OCI-LY1 (cell line): ENCODE measurements around the gene STYK1.

ENCODE experiments used
- H2AFZ ChIP-seq: fragments of 200-600 bp; sonication (generic), shearing (Covaris generic); 2 replicates; pipeline ENCODE4 v1.6.0; 2014; ENCODE audit warnings: antibody characterized with exemption, mild to moderate bottlenecking, low read length
- H3F3A ChIP-seq: fragments of 200-600 bp; sonication (generic), shearing (Covaris generic); 2 replicates; pipeline ENCODE4 v1.6.0; 2014; ENCODE audit warnings: mild to moderate bottlenecking, antibody characterized with exemption, low read length, moderate library complexity; ENCODE audit not compliant: insufficient read depth
- H3K27ac ChIP-seq: fragments of 200-600 bp; sonication (generic); 2 replicates; pipeline ENCODE4 v1.5.1; 2014; ENCODE audit warnings: low read length, mixed run types, mild to moderate bottlenecking, low read depth; ENCODE audit not compliant: poor library complexity, severe bottlenecking
- H3K27me3 ChIP-seq: fragments of 200-600 bp; sonication (generic); 2 replicates; pipeline ENCODE4 v1.6.0; 2014; ENCODE audit warnings: antibody characterized with exemption, mild to moderate bottlenecking, low read length, moderate library complexity; ENCODE audit not compliant: insufficient read depth
- H3K36me3 ChIP-seq: fragments of 200-600 bp; sonication (generic); 2 replicates; pipeline ENCODE4 v1.6.1; 2014; ENCODE audit warnings: mild to moderate bottlenecking, antibody characterized with exemption, low read length, moderate library complexity, mixed read lengths; ENCODE audit not compliant: insufficient read depth
- H3K4me1 ChIP-seq: fragments of 200-600 bp; sonication (generic); 2 replicates; pipeline ENCODE4 v1.5.1; 2014; ENCODE audit warnings: mild to moderate bottlenecking, low read length, moderate library complexity; ENCODE audit not compliant: insufficient read depth, severe bottlenecking
- H3K4me2 ChIP-seq: fragments of 200-600 bp; sonication (generic), shearing (Covaris generic); 2 replicates; pipeline ENCODE4 v1.6.1; 2014; ENCODE audit warnings: low read length
- H3K4me3 ChIP-seq: fragments of 200-600 bp; sonication (generic); 2 replicates; pipeline ENCODE4 v1.5.1; 2014; ENCODE audit warnings: low read length, low read depth, mild to moderate bottlenecking, mixed read lengths; ENCODE audit not compliant: poor library complexity, severe bottlenecking
- H3K79me2 ChIP-seq: fragments of 200-600 bp; shearing (Covaris generic); 2 replicates; pipeline ENCODE4 v1.6.1; 2016; ENCODE audit warnings: mixed run types, low read length, mixed read lengths; ENCODE audit not compliant: insufficient read depth
- H3K9ac ChIP-seq: fragments of 200-600 bp; sonication (generic), shearing (Covaris generic); 2 replicates; pipeline ENCODE4 v1.6.1; 2014; ENCODE audit warnings: mild to moderate bottlenecking, low read length, mixed read lengths
- H3K9me2 ChIP-seq: fragments of 200-600 bp; sonication (generic), shearing (Covaris generic); 2 replicates; pipeline ENCODE4 v1.6.1; 2014; ENCODE audit warnings: low read depth, mild to moderate bottlenecking, low read length, mixed read lengths
- H3K9me3 ChIP-seq: fragments of 200-600 bp; shearing (Covaris generic); 2 replicates; pipeline ENCODE4 v1.6.1; 2014; ENCODE audit warnings: low read length, mixed read lengths
- H4K20me1 ChIP-seq: fragments of 200-600 bp; sonication (generic), shearing (Covaris generic); 2 replicates; pipeline ENCODE4 v1.6.0; 2016; ENCODE audit warnings: mild to moderate bottlenecking, low read length; ENCODE audit not compliant: insufficient read depth
- EZH2 ChIP-seq: fragments of 200-600 bp; sonication (generic), shearing (Covaris generic); IDR thresholded peaks from 2 replicates; pipeline ENCODE4 v1.8.0; 2017; ENCODE audit warnings: borderline replicate concordance, mixed run types, mild to moderate bottlenecking, antibody characterized with exemption, low read length, moderate library complexity, mixed read lengths
- TF ChIP-seq, protein P1 (sequence below): fragments of 200-600 bp; sonication (generic), shearing (Covaris generic); IDR thresholded peaks from 2 replicates; pipeline ENCODE4 v1.5.1; 2017; ENCODE audit warnings: mild to moderate bottlenecking, antibody characterized with exemption, low read length, moderate library complexity, mixed read lengths

Gene STYK1

DNA sequence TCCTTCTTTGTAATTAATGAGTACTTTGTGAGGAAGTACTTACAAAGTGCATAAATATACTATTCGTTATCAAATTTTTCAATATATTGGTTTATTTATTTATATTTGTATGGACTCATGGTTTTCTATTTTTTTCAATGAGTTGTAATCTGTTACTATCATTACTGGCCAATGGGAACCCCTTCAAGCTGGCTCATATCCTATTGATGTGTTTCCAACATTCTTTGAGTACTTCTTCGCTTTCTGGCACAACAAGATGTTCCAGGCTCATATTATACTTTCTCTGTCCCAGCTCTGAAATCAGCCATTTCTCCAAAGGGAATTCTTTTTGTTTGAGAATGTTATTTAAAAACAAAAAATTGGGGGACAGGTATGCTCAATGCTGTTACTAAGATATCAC, 31.8 kb upstream of the STYK1 start:
- H3K79me2 ChIP-seq: no peaks in the 10 kb centered on the region
- no peaks in the 10 kb centered on the region for H3K9me3 ChIP-seq
- no peak overlapping the region for H3K4me3 ChIP-seq
- no peaks in the 10 kb centered on the region for H3F3A ChIP-seq
- no peak overlapping the region for H3K9ac ChIP-seq
- no peak overlapping the region for H3K4me2 ChIP-seq
- TF ChIP-seq, protein P1, sequence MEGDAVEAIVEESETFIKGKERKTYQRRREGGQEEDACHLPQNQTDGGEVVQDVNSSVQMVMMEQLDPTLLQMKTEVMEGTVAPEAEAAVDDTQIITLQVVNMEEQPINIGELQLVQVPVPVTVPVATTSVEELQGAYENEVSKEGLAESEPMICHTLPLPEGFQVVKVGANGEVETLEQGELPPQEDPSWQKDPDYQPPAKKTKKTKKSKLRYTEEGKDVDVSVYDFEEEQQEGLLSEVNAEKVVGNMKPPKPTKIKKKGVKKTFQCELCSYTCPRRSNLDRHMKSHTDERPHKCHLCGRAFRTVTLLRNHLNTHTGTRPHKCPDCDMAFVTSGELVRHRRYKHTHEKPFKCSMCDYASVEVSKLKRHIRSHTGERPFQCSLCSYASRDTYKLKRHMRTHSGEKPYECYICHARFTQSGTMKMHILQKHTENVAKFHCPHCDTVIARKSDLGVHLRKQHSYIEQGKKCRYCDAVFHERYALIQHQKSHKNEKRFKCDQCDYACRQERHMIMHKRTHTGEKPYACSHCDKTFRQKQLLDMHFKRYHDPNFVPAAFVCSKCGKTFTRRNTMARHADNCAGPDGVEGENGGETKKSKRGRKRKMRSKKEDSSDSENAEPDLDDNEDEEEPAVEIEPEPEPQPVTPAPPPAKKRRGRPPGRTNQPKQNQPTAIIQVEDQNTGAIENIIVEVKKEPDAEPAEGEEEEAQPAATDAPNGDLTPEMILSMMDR: no peak
- TF ChIP-seq EZH2: no peak
- no peaks in the 10 kb centered on the region for H3K9me2 ChIP-seq
- peaks cover 44% of the 10 kb centered on the region for H3K36me3 ChIP-seq
- H3K27ac ChIP-seq: no peak overlapping the region
- H2AFZ ChIP-seq: no peak overlapping the region
- peaks cover 18% of the 10 kb centered on the region for H3K4me1 ChIP-seq
- no peaks in the 10 kb centered on the region for H3K27me3 ChIP-seq
- no peaks in the 10 kb centered on the region for H4K20me1 ChIP-seq

DNA sequence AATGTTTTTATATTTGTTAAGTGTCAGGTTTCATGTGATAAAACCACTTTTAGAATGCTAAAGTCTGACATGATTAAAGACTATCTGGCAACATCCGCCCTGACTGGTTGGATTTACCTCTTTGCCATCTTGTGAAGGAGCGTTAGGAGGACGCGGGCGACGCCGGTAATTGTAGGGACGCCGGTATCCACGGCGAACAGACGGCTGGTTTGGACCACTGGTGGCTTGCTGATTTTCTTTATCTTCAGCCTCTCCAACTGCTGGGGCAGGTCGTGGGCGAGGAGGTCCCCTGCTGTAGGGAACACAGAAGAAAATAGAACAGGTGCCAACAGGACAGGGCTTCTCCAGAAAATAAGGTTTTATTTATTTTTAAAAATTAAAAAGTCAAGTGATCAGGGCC, 28.0 kb upstream of the STYK1 start:
- peaks cover 43% of the 10 kb centered on the region for H3K36me3 ChIP-seq
- H3K9me2 ChIP-seq: no peaks in the 10 kb centered on the region
- H3K27me3 ChIP-seq: no peaks in the 10 kb centered on the region
- no peaks in the 10 kb centered on the region for H3K79me2 ChIP-seq
- no peak overlapping the region for H3K27ac ChIP-seq
- H4K20me1 ChIP-seq: no peaks in the 10 kb centered on the region
- no peaks in the 10 kb centered on the region for H3F3A ChIP-seq
- H3K9ac ChIP-seq: no peak overlapping the region
- no peak overlapping the region for H3K4me3 ChIP-seq
- TF ChIP-seq, protein P1: no peak
- no peak for TF ChIP-seq EZH2
- no peak overlapping the region for H3K4me2 ChIP-seq
- no peak overlapping the region for H2AFZ ChIP-seq
- H3K9me3 ChIP-seq: no peaks in the 10 kb centered on the region
- H3K4me1 ChIP-seq: peaks cover 4% of the 10 kb centered on the region

DNA sequence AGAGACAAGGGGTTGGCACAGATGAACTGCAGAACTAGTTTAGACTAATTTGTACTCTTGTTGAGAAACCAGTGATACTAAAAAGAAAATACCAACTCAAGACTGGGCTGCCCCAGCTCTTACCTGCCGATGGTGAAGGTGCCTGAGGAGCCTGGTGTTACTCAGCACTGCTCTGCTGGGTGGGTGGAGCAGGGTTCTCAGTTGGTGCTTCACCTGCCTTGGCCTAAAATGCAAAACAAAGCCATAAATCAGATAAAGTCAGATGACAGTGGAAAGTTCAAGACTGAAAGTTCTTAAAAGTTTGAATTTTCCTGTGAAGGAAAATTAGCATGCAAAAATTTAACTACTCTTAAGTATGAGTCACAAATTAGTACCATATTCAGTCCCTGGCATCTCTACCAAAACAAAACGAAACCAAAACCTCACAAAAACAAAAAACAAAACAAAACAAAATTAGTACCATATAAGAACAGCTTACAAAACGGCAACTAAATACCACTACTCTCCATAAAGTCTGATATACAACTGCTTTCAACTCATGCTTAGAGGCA, 27.4 kb upstream of the STYK1 start:
- H3F3A ChIP-seq: no peaks in the 10 kb centered on the region
- TF ChIP-seq, protein P1: no peak
- no peak for TF ChIP-seq EZH2
- H3K9me3 ChIP-seq: no peaks in the 10 kb centered on the region
- no peak overlapping the region for H3K4me2 ChIP-seq
- no peak overlapping the region for H3K9ac ChIP-seq
- no peaks in the 10 kb centered on the region for H3K79me2 ChIP-seq
- H3K36me3 ChIP-seq: peaks cover 42% of the 10 kb centered on the region
- H3K27ac ChIP-seq: no peak overlapping the region
- H4K20me1 ChIP-seq: no peaks in the 10 kb centered on the region
- H3K27me3 ChIP-seq: no peaks in the 10 kb centered on the region
- H3K4me1 ChIP-seq: peaks cover 4% of the 10 kb centered on the region
- H3K4me3 ChIP-seq: no peak overlapping the region
- H3K9me2 ChIP-seq: no peaks in the 10 kb centered on the region
- no peak overlapping the region for H2AFZ ChIP-seq
